Measurements from ENCODE around the gene TBC1D5. TPM values are rescaled to one million over a fixed set of nuclear protein-coding genes. Genes with fewer than 3 reads are reported as not detected.

Gene TBC1D5
- total RNA-seq, 1 donor from 2014 or later = 108 TPM

GRCh38 chr3:17201538-17201937 is 540.9 kb downstream of the TBC1D5 start:
- Mint-ChIP-seq H3K27ac (no peak overlapping the region), H3K4me3 (no peak overlapping the region), H3K9me3 (peaks cover 9% of the 10 kb centered on the region), H3K4me1 (no peaks in the 10 kb centered on the region), H3K27me3 (ENCODE audit: insufficient read depth, low read depth) (no peaks in the 10 kb centered on the region), H3K36me3 (peaks cover 18% of the 10 kb centered on the region)
- no peak overlapping the region for H3K4me2 ChIP-seq
- no peaks in the 10 kb centered on the region for H3K36me3 ChIP-seq
- H3K9me3 ChIP-seq (ENCODE audit: low read depth) = no peaks in the 10 kb centered on the region
- H3K4me3 ChIP-seq = no peak overlapping the region
- no peak overlapping the region for H3K9ac ChIP-seq
- no peaks in the 10 kb centered on the region for H3K4me1 ChIP-seq
- no peaks in the 10 kb centered on the region for H3F3A ChIP-seq (ENCODE audit: low read depth)
- no peak for DNase-seq (ENCODE audit: low spot score)
- H3K79me2 ChIP-seq (ENCODE audit: low read depth) = no peaks in the 10 kb centered on the region
- H3K27me3 ChIP-seq = no peaks in the 10 kb centered on the region
- TF ChIP-seq CTCF (IDR thresholded peaks at IDR 0.05) (no peak), EZH2 (IDR thresholded peaks at IDR 0.05) (no peak), EZH2phosphoT487 (IDR thresholded peaks at IDR 0.05) (no peak)
- no peaks in the 10 kb centered on the region for H4K20me1 ChIP-seq (ENCODE audit: low read depth)
- H2AFZ ChIP-seq (replicated peaks) = no peak overlapping the region
- no peak overlapping the region for H3K27ac ChIP-seq

GRCh38 chr3:17195856-17196604 is 546.4 kb downstream of the TBC1D5 start:
- no peak overlapping the region for H3K27ac Mint-ChIP-seq
- H3K36me3 ChIP-seq = no peaks in the 10 kb centered on the region
- no peaks in the 10 kb centered on the region for H3K27me3 ChIP-seq
- no peaks in the 10 kb centered on the region for H3K79me2 ChIP-seq (ENCODE audit: low read depth)
- peak; percentile 37 for TF ChIP-seq CTCF (IDR thresholded peaks at IDR 0.05)
- TF ChIP-seq EZH2phosphoT487 (IDR thresholded peaks at IDR 0.05) = no peak
- no peaks in the 10 kb centered on the region for H3F3A ChIP-seq (ENCODE audit: low read depth)
- H3K4me1 Mint-ChIP-seq = peaks cover 13% of the 10 kb centered on the region
- H3K9me3 ChIP-seq (ENCODE audit: low read depth) = no peaks in the 10 kb centered on the region
- H3K4me3 ChIP-seq = no peak overlapping the region
- H3K9ac ChIP-seq = no peak overlapping the region
- H3K4me2 ChIP-seq = peak overlapping the region; percentile 23
- H3K27ac ChIP-seq = no peak overlapping the region
- H4K20me1 ChIP-seq (ENCODE audit: low read depth) = no peaks in the 10 kb centered on the region
- DNase-seq (ENCODE audit: low spot score) = peak; percentile 11
- no peaks in the 10 kb centered on the region for H3K9me3 Mint-ChIP-seq
- H2AFZ ChIP-seq (replicated peaks) = no peak overlapping the region
- H3K36me3 Mint-ChIP-seq = no peaks in the 10 kb centered on the region
- H3K27me3 Mint-ChIP-seq (ENCODE audit: insufficient read depth, low read depth) = no peaks in the 10 kb centered on the region
- peaks cover 15% of the 10 kb centered on the region for H3K4me1 ChIP-seq
- H3K4me3 Mint-ChIP-seq = no peak overlapping the region

- Histone ChIP-seq H3K4me3 (no peak overlapping the region), H3K79me2 (ENCODE audit: low read depth) (no peaks in the 10 kb centered on the region), H3K9me3 (ENCODE audit: low read depth) (no peaks in the 10 kb centered on the region), H3K36me3 (no peaks in the 10 kb centered on the region), H3K27me3 (no peaks in the 10 kb centered on the region), H3K9ac (no peak overlapping the region), H3K4me2 (no peak overlapping the region), H4K20me1 (ENCODE audit: low read depth) (no peaks in the 10 kb centered on the region), H2AFZ (replicated peaks) (no peak overlapping the region), H3F3A (ENCODE audit: low read depth) (no peaks in the 10 kb centered on the region), H3K27ac (no peak overlapping the region), H3K4me1 (peaks cover 15% of the 10 kb centered on the region)
- TF ChIP-seq EZH2 (IDR thresholded peaks at IDR 0.05) = no peak
- TF ChIP-seq CTCF (IDR thresholded peaks at IDR 0.05) = no peak
- TF ChIP-seq EZH2phosphoT487 (IDR thresholded peaks at IDR 0.05) = no peak
- Mint-ChIP-seq H3K4me1 (peaks cover 13% of the 10 kb centered on the region), H3K9me3 (no peaks in the 10 kb centered on the region), H3K27ac (no peak overlapping the region), H3K36me3 (no peaks in the 10 kb centered on the region), H3K27me3 (ENCODE audit: insufficient read depth, low read depth) (no peaks in the 10 kb centered on the region), H3K4me3 (no peak overlapping the region)
- DNase-seq (ENCODE audit: low spot score) = peak; percentile 43
These were observed 547.2 kb downstream of the TBC1D5 start for GRCh38 chr3:17195192-17195611.

Measured in neural progenitor cell (in vitro differentiated cells).